SK-N-SH treated with all-trans-retinoic acid at 6 μM for 48 hours (cell line): ENCODE data around the gene CD151.

Experiments used
- ATAC-seq: fragments of 200-7000 bp; cut with Tn5 transposase; 3 replicates; pipeline ENCODE4 v1.9.1; 2020; ENCODE audit warnings: mild to moderate bottlenecking, moderate library complexity
- ARNTL ChIP-seq: fragments of 450-650 bp; formaldehyde crosslinking; IDR thresholded peaks from 2 replicates; pipeline ENCODE4 v1.5.0; 2020; ENCODE audit warnings: low read depth, mild to moderate bottlenecking, moderate library complexity, borderline replicate concordance
- BACH2 ChIP-seq: fragments of 250-450 bp; sonication (Bioruptor Pico); IDR thresholded peaks from 2 replicates; pipeline ENCODE4 v1.9.0; 2021; ENCODE audit warnings: mild to moderate bottlenecking, borderline replicate concordance
- CSDC2 ChIP-seq: fragments of 250-450 bp; sonication (Bioruptor Pico); IDR thresholded peaks from 2 replicates; pipeline ENCODE4 v1.5.0; 2020; ENCODE audit warnings: mild to moderate bottlenecking, moderate library complexity
- ESRRG ChIP-seq: fragments of 250-450 bp; sonication (Bioruptor Pico); IDR thresholded peaks from 2 replicates; pipeline ENCODE4 v1.6.1; 2021; ENCODE audit warnings: mild to moderate bottlenecking
- GLIS3 ChIP-seq: fragments of 250-450 bp; sonication (Bioruptor Pico); IDR thresholded peaks from 2 replicates; pipeline ENCODE4 v1.5.0; 2020; ENCODE audit warnings: mild to moderate bottlenecking, moderate library complexity
- ISL1 ChIP-seq: fragments of 250-450 bp; sonication (Bioruptor Pico); IDR thresholded peaks from 2 replicates; pipeline ENCODE4 v2.1.2; 2022; ENCODE audit warnings: mild to moderate bottlenecking, moderate library complexity
- OSR1 ChIP-seq: fragments of 250-450 bp; sonication (Bioruptor Pico); IDR thresholded peaks from 2 replicates; pipeline ENCODE4 v1.8.0; 2022; ENCODE audit warnings: moderate library complexity, mild to moderate bottlenecking, inconsistent platforms
- PPARA ChIP-seq: fragments of 250-450 bp; sonication (Bioruptor Pico); IDR thresholded peaks from 2 replicates; pipeline ENCODE4 v1.5.0; 2020; ENCODE audit warnings: mild to moderate bottlenecking, borderline replicate concordance
- RARB ChIP-seq: fragments of 250-450 bp; sonication (Bioruptor Pico); IDR thresholded peaks from 2 replicates; pipeline ENCODE4 v1.8.0; 2021; ENCODE audit warnings: mild to moderate bottlenecking, moderate library complexity
- SNAI2 ChIP-seq: fragments of 250-450 bp; sonication (Bioruptor Pico); IDR thresholded peaks from 2 replicates; pipeline ENCODE4 v1.5.0; 2020; ENCODE audit warnings: mild to moderate bottlenecking, moderate library complexity
- TCF4 ChIP-seq: fragments of 250-450 bp; sonication (Bioruptor Pico); IDR thresholded peaks from 2 replicates; pipeline ENCODE4 v1.8.0; 2021; ENCODE audit warnings: mild to moderate bottlenecking, moderate library complexity, borderline replicate concordance
- TOX ChIP-seq: fragments of 250-450 bp; sonication (Bioruptor Pico); IDR thresholded peaks from 2 replicates; pipeline ENCODE4 v1.8.0; 2021; ENCODE audit warnings: mild to moderate bottlenecking, moderate library complexity, borderline replicate concordance
- ZC3H10 ChIP-seq: fragments of 250-450 bp; sonication (Bioruptor Pico); IDR thresholded peaks from 2 replicates; pipeline ENCODE4 v1.5.1; 2021; ENCODE audit warnings: mild to moderate bottlenecking, moderate library complexity
- ZFP3 ChIP-seq: fragments of 250-450 bp; sonication (Bioruptor Pico); IDR thresholded peaks from 2 replicates; pipeline ENCODE4 v1.5.0; 2020; ENCODE audit warnings: mild to moderate bottlenecking, moderate library complexity
- ZFP30 ChIP-seq: fragments of 450-650 bp; formaldehyde crosslinking; IDR thresholded peaks from 2 replicates; pipeline ENCODE4 v1.5.0; 2022; ENCODE audit warnings: mild to moderate bottlenecking, moderate library complexity
- ZNF565 ChIP-seq: fragments of 450-650 bp; formaldehyde crosslinking; conservative IDR thresholded peaks from 2 replicates; pipeline ENCODE4 v1.5.0; 2020; ENCODE audit warnings: low read depth, mild to moderate bottlenecking, moderate library complexity
- ZNF70 ChIP-seq: fragments of 450-650 bp; formaldehyde crosslinking; IDR thresholded peaks from 2 replicates; pipeline ENCODE4 v1.5.0; 2020; ENCODE audit warnings: mild to moderate bottlenecking, moderate library complexity
- ZNF8 ChIP-seq: fragments of 450-650 bp; formaldehyde crosslinking; IDR thresholded peaks from 2 replicates; pipeline ENCODE4 v1.5.0; 2020; ENCODE audit warnings: mild to moderate bottlenecking, moderate library complexity
- TF ChIP-seq, protein P1 (sequence below): fragments of 250-450 bp; sonication (Bioruptor Pico); IDR thresholded peaks from 2 replicates; pipeline ENCODE4 v1.5.1; 2021; ENCODE audit warnings: mild to moderate bottlenecking, moderate library complexity
- TF ChIP-seq, protein P2 (sequence below): fragments of 250-450 bp; sonication (Bioruptor Pico); IDR thresholded peaks from 2 replicates; pipeline ENCODE4 v1.5.0; 2020; ENCODE audit warnings: mild to moderate bottlenecking, moderate library complexity
- TF ChIP-seq, protein P3 (sequence below): fragments of 250-450 bp; sonication (Bioruptor Pico); IDR thresholded peaks from 2 replicates; pipeline ENCODE4 v1.8.0; 2020; ENCODE audit warnings: mild to moderate bottlenecking, moderate library complexity, borderline replicate concordance

Gene CD151

DNA sequence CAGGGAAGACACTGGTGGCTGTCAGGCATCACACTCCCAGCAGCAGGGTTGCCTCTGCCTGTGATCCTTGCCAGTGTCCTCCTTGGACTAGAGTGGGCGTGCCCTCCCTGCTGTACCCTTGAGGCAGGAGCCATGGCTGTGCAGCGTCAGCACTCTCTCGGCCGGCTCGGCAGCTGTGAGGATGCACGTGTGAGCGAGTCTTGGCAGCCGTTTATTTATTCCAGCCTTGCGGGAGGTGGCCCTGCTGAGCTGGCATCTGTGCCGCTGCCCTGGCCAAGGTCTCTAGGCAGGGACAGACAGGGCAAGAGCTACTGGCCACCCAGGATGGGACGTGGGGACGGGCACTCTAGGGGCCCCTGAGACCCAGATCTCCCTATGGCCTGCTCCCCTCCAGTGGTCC, 43.8 kb downstream of the CD151 start (continued):
- TF ChIP-seq, protein P1, sequence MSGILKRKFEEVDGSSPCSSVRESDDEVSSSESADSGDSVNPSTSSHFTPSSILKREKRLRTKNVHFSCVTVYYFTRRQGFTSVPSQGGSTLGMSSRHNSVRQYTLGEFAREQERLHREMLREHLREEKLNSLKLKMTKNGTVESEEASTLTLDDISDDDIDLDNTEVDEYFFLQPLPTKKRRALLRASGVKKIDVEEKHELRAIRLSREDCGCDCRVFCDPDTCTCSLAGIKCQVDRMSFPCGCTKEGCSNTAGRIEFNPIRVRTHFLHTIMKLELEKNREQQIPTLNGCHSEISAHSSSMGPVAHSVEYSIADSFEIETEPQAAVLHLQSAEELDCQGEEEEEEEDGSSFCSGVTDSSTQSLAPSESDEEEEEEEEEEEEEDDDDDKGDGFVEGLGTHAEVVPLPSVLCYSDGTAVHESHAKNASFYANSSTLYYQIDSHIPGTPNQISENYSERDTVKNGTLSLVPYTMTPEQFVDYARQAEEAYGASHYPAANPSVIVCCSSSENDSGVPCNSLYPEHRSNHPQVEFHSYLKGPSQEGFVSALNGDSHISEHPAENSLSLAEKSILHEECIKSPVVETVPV (CRISPR knock-in tag), result no peak
- TF ChIP-seq ZNF565 (CRISPR knock-in tag) (no peak), TOX (CRISPR knock-in tag) (no peak), BACH2 (CRISPR knock-in tag) (no peak), CSDC2 (CRISPR knock-in tag) (no peak)
- TF ChIP-seq, protein P2, sequence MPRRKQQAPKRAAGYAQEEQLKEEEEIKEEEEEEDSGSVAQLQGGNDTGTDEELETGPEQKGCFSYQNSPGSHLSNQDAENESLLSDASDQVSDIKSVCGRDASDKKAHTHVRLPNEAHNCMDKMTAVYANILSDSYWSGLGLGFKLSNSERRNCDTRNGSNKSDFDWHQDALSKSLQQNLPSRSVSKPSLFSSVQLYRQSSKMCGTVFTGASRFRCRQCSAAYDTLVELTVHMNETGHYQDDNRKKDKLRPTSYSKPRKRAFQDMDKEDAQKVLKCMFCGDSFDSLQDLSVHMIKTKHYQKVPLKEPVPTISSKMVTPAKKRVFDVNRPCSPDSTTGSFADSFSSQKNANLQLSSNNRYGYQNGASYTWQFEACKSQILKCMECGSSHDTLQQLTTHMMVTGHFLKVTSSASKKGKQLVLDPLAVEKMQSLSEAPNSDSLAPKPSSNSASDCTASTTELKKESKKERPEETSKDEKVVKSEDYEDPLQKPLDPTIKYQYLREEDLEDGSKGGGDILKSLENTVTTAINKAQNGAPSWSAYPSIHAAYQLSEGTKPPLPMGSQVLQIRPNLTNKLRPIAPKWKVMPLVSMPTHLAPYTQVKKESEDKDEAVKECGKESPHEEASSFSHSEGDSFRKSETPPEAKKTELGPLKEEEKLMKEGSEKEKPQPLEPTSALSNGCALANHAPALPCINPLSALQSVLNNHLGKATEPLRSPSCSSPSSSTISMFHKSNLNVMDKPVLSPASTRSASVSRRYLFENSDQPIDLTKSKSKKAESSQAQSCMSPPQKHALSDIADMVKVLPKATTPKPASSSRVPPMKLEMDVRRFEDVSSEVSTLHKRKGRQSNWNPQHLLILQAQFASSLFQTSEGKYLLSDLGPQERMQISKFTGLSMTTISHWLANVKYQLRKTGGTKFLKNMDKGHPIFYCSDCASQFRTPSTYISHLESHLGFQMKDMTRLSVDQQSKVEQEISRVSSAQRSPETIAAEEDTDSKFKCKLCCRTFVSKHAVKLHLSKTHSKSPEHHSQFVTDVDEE (CRISPR knock-in tag), result no peak
- TF ChIP-seq, protein P3, sequence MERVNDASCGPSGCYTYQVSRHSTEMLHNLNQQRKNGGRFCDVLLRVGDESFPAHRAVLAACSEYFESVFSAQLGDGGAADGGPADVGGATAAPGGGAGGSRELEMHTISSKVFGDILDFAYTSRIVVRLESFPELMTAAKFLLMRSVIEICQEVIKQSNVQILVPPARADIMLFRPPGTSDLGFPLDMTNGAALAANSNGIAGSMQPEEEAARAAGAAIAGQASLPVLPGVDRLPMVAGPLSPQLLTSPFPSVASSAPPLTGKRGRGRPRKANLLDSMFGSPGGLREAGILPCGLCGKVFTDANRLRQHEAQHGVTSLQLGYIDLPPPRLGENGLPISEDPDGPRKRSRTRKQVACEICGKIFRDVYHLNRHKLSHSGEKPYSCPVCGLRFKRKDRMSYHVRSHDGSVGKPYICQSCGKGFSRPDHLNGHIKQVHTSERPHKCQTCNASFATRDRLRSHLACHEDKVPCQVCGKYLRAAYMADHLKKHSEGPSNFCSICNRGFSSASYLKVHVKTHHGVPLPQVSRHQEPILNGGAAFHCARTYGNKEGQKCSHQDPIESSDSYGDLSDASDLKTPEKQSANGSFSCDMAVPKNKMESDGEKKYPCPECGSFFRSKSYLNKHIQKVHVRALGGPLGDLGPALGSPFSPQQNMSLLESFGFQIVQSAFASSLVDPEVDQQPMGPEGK (CRISPR knock-in tag), result no peak

DNA sequence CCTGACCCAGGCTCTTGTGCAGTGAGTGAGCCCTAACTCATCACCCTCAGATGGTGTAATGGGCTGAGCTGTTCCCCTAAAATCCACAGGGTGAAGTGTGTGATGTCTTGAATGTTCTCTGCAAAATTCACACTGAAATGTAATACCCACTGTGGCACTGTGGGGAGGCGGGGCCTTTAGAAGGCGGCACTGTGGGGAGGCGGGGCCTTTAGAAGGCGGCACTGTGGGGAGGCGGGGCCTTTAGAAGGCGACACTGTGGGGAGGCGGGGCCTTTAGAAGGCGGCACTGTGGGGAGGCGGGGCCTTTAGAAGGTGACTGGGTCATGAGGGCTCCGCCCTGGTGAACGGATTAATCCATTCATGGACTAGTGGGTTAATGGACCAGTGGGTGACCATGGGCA, 44.8 kb downstream of the CD151 start:
- peak; percentile 64 for ATAC-seq

DNA sequence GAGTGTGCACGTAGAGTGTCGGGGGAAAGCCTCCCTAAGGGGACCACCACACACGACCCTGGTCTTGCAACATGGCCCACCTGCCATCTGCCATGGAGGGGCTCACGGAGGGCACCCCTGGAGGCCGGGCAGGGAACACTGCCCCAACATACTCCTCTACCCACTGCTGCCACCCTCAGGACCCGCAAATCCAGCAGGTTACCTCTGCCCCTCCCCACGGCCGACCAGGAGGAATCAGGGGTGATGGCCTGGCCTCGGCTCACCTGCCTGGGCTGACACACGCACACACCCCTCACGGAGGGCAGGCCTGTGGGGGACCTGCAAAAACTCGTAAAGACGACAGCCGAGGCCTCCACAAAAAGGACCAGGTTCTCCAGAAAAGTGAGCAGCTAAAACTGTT, 47.7 kb downstream of the CD151 start:
- TF ChIP-seq ZFP3 (CRISPR knock-in tag), result no peak
- TF ChIP-seq, protein P2 (CRISPR knock-in tag), result no peak
- TF ChIP-seq ZNF70 (CRISPR knock-in tag), result no peak
- TF ChIP-seq GLIS3, result no peak
- TF ChIP-seq OSR1, result no peak
- TF ChIP-seq CSDC2 (CRISPR knock-in tag), result no peak
- no peak for TF ChIP-seq BACH2 (CRISPR knock-in tag)
- TF ChIP-seq SNAI2 (CRISPR knock-in tag), result no peak
- TF ChIP-seq, protein P1 (CRISPR knock-in tag), result no peak
- TF ChIP-seq, protein P3 (CRISPR knock-in tag), result no peak
- TF ChIP-seq TOX (CRISPR knock-in tag), result no peak
- TF ChIP-seq PPARA, result no peak
- TF ChIP-seq, all 23 proteins: peak for 0
- no peak for ATAC-seq

More for the DNA sequence above, 44.8 kb downstream of the CD151 start:
- TF ChIP-seq SNAI2 (CRISPR knock-in tag) (no peak), ARNTL (CRISPR knock-in tag) (no peak), ZFP30 (CRISPR knock-in tag) (no peak), OSR1 (no peak), ZC3H10 (CRISPR knock-in tag) (no peak), ISL1 (CRISPR knock-in tag) (no peak), ZFP3 (CRISPR knock-in tag) (no peak), PPARA (no peak), RARB (CRISPR knock-in tag) (no peak), CSDC2 (CRISPR knock-in tag) (no peak), BACH2 (CRISPR knock-in tag) (no peak), ZNF565 (CRISPR knock-in tag) (no peak), ESRRG (CRISPR knock-in tag) (no peak), ZNF8 (CRISPR knock-in tag) (no peak), TCF4 (CRISPR knock-in tag) (no peak)
- TF ChIP-seq, protein P3 (CRISPR knock-in tag), result no peak
- TF ChIP-seq, protein P1 (CRISPR knock-in tag), result no peak
